Karpas-422 (cell line): ENCODE measurements around the gene RFPL3. TPM values are rescaled to one million over a fixed set of nuclear protein-coding genes. Genes with fewer than 3 reads are reported as not detected.

Source experiments
- DNase-seq: peaks from one replicate; pipeline ENCODE4 v3.0.0-alpha.2; 2015
- H2AFZ ChIP-seq: fragments of 200-600 bp; sonication (generic); 2 replicates; pipeline ENCODE4 v1.6.1; 2014; ENCODE audit warnings: antibody characterized with exemption, low read length, mixed read lengths
- H3K27ac ChIP-seq: fragments of 200-600 bp; sonication (generic); 2 replicates; pipeline ENCODE4 v1.5.1; 2014; ENCODE audit warnings: mild to moderate bottlenecking, low read length, moderate library complexity
- H3K27me3 ChIP-seq: fragments of 200-600 bp; sonication (generic); 2 replicates; pipeline ENCODE4 v1.6.1; 2014; ENCODE audit warnings: low read length, mixed read lengths
- H3K36me3 ChIP-seq: fragments of 200-600 bp; sonication (generic); 2 replicates; pipeline ENCODE4 v1.6.1; 2014; ENCODE audit warnings: low read length, mixed read lengths; ENCODE audit not compliant: insufficient read depth
- H3K4me1 ChIP-seq: fragments of 200-600 bp; sonication (generic); 2 replicates; pipeline ENCODE4 v1.6.1; 2014; ENCODE audit warnings: mild to moderate bottlenecking, low read length, mixed read lengths
- H3K4me2 ChIP-seq: fragments of 200-600 bp; sonication (generic); 2 replicates; pipeline ENCODE4 v1.6.1; 2014; ENCODE audit warnings: low read length, low read depth, mild to moderate bottlenecking; ENCODE audit not compliant: poor library complexity, severe bottlenecking
- H3K4me3 ChIP-seq: fragments of 200-600 bp; sonication (generic); 2 replicates; pipeline ENCODE4 v1.5.1; 2014; ENCODE audit warnings: mild to moderate bottlenecking, antibody characterized with exemption, low read length, mixed read lengths
- H3K79me2 ChIP-seq: fragments of 200-600 bp; sonication (generic); 2 replicates; pipeline ENCODE4 v1.6.1; 2014; ENCODE audit warnings: mild to moderate bottlenecking, low read length, mixed read lengths
- H3K9ac ChIP-seq: fragments of 200-600 bp; sonication (generic); 2 replicates; pipeline ENCODE4 v1.6.0; 2014; ENCODE audit warnings: low read length
- H3K9me2 ChIP-seq: fragments of 200-600 bp; sonication (generic), shearing (Covaris generic); replicated peaks from 2 replicates; pipeline ENCODE4 v1.6.0; 2014; ENCODE audit warnings: mild to moderate bottlenecking, low read length, moderate library complexity; ENCODE audit not compliant: insufficient read depth
- H3K9me3 ChIP-seq: fragments of 300-700, 200-600 bp; sonication (generic); 2 replicates; pipeline ENCODE4 v1.6.1; 2014; ENCODE audit warnings: low read length, mixed read lengths
- H4K20me1 ChIP-seq: fragments of 200-600 bp; sonication (generic); 2 replicates; pipeline ENCODE4 v1.6.1; 2014; ENCODE audit warnings: mild to moderate bottlenecking, antibody characterized with exemption, low read length, low read depth; ENCODE audit not compliant: insufficient read depth
- total RNA-seq: library from RNA; depleted of rRNA; stranded (reverse); fragments of >200 nt; shearing (Covaris generic); gene quantifications from 2 replicates; pipeline ENCODE4 v1.2.3, GENCODE V29; 2014; ENCODE audit warnings: low replicate concordance

Gene RFPL3
- total RNA-seq, 1 experiment from 2014 or later, result not detected

- Histone ChIP-seq H3K9ac (no peak overlapping the region), H3K9me2 (no peaks in the 10 kb centered on the region), H3K9me3 (no peaks in the 10 kb centered on the region), H3K27ac (no peak overlapping the region), H3K4me1 (no peaks in the 10 kb centered on the region), H3K79me2 (no peaks in the 10 kb centered on the region), H3K36me3 (no peaks in the 10 kb centered on the region), H3K27me3 (no peaks in the 10 kb centered on the region), H2AFZ (no peak overlapping the region), H4K20me1 (no peaks in the 10 kb centered on the region), H3K4me2 (no peak overlapping the region), H3K4me3 (no peak overlapping the region)
- no peak for DNase-seq
Measured at GRCh38 chr22:32317524-32317923, 40.1 kb upstream of the RFPL3 start.

GRCh38 chr22:32318361-32318760 lies 39.3 kb upstream of the RFPL3 start:
- Histone ChIP-seq H3K27me3 (no peaks in the 10 kb centered on the region), H3K9me3 (no peaks in the 10 kb centered on the region), H3K79me2 (no peaks in the 10 kb centered on the region), H3K4me2 (no peak overlapping the region), H2AFZ (no peak overlapping the region), H3K9me2 (no peaks in the 10 kb centered on the region), H3K4me1 (no peaks in the 10 kb centered on the region), H3K9ac (no peak overlapping the region), H4K20me1 (no peaks in the 10 kb centered on the region), H3K27ac (no peak overlapping the region), H3K36me3 (no peaks in the 10 kb centered on the region), H3K4me3 (no peak overlapping the region)
- no peak for DNase-seq

GRCh38 chr22:32319861-32320406 lies 37.7 kb upstream of the RFPL3 start:
- no peaks in the 10 kb centered on the region for H3K4me1 ChIP-seq
- H3K27ac ChIP-seq, result no peak overlapping the region
- no peaks in the 10 kb centered on the region for H4K20me1 ChIP-seq
- H3K4me3 ChIP-seq, result no peak overlapping the region
- H3K79me2 ChIP-seq, result no peaks in the 10 kb centered on the region
- H3K27me3 ChIP-seq, result no peaks in the 10 kb centered on the region
- no peak for DNase-seq
- no peak overlapping the region for H2AFZ ChIP-seq
- no peaks in the 10 kb centered on the region for H3K9me3 ChIP-seq
- no peak overlapping the region for H3K4me2 ChIP-seq
- no peaks in the 10 kb centered on the region for H3K36me3 ChIP-seq
- H3K9ac ChIP-seq, result no peak overlapping the region
- no peaks in the 10 kb centered on the region for H3K9me2 ChIP-seq

- H3K27me3 ChIP-seq, result no peaks in the 10 kb centered on the region
- no peak overlapping the region for H2AFZ ChIP-seq
- H3K36me3 ChIP-seq, result no peaks in the 10 kb centered on the region
- H3K4me3 ChIP-seq, result no peak overlapping the region
- H3K9ac ChIP-seq, result no peak overlapping the region
- H3K9me2 ChIP-seq, result no peaks in the 10 kb centered on the region
- DNase-seq, result no peak
- H4K20me1 ChIP-seq, result no peaks in the 10 kb centered on the region
- no peaks in the 10 kb centered on the region for H3K4me1 ChIP-seq
- H3K9me3 ChIP-seq, result no peaks in the 10 kb centered on the region
- no peaks in the 10 kb centered on the region for H3K79me2 ChIP-seq
- no peak overlapping the region for H3K27ac ChIP-seq
- no peak overlapping the region for H3K4me2 ChIP-seq
Measured at GRCh38 chr22:32322986-32323385, 34.7 kb upstream of the RFPL3 start.

- Histone ChIP-seq H3K27ac (no peak overlapping the region), H3K9me3 (no peaks in the 10 kb centered on the region), H3K27me3 (no peaks in the 10 kb centered on the region), H3K9me2 (no peaks in the 10 kb centered on the region), H3K4me1 (no peaks in the 10 kb centered on the region), H3K36me3 (no peaks in the 10 kb centered on the region), H3K4me2 (no peak overlapping the region), H4K20me1 (no peaks in the 10 kb centered on the region), H2AFZ (no peak overlapping the region), H3K4me3 (no peak overlapping the region), H3K79me2 (no peaks in the 10 kb centered on the region), H3K9ac (no peak overlapping the region)
- DNase-seq, result no peak
Measured at GRCh38 chr22:32323513-32324164, 34.0 kb upstream of the RFPL3 start.

GRCh38 chr22:32324505-32325415 lies 32.9 kb upstream of the RFPL3 start:
- Histone ChIP-seq H4K20me1 (no peaks in the 10 kb centered on the region), H3K9me3 (no peaks in the 10 kb centered on the region), H3K79me2 (no peaks in the 10 kb centered on the region), H3K9me2 (no peaks in the 10 kb centered on the region), H3K27me3 (no peaks in the 10 kb centered on the region), H3K9ac (no peak overlapping the region), H3K4me2 (no peak overlapping the region), H3K4me1 (no peaks in the 10 kb centered on the region), H2AFZ (no peak overlapping the region), H3K36me3 (no peaks in the 10 kb centered on the region), H3K4me3 (no peak overlapping the region), H3K27ac (no peak overlapping the region)
- no peak for DNase-seq

GRCh38 chr22:32325416-32325801 lies 32.3 kb upstream of the RFPL3 start:
- Histone ChIP-seq H3K79me2 (no peaks in the 10 kb centered on the region), H3K27ac (no peak overlapping the region), H3K27me3 (no peaks in the 10 kb centered on the region), H3K9me2 (no peaks in the 10 kb centered on the region), H3K9ac (no peak overlapping the region), H3K4me1 (no peaks in the 10 kb centered on the region), H4K20me1 (no peaks in the 10 kb centered on the region), H3K4me2 (no peak overlapping the region), H3K4me3 (no peak overlapping the region), H3K9me3 (no peaks in the 10 kb centered on the region), H2AFZ (no peak overlapping the region), H3K36me3 (no peaks in the 10 kb centered on the region)
- DNase-seq, result no peak

GRCh38 chr22:32325811-32326237 lies 31.8 kb upstream of the RFPL3 start:
- Histone ChIP-seq H3K4me3 (no peak overlapping the region), H3K9ac (no peak overlapping the region), H3K4me2 (no peak overlapping the region), H2AFZ (no peak overlapping the region), H3K9me3 (no peaks in the 10 kb centered on the region), H3K79me2 (no peaks in the 10 kb centered on the region), H3K27me3 (no peaks in the 10 kb centered on the region), H3K36me3 (no peaks in the 10 kb centered on the region), H3K4me1 (no peaks in the 10 kb centered on the region), H3K9me2 (no peaks in the 10 kb centered on the region), H4K20me1 (no peaks in the 10 kb centered on the region), H3K27ac (no peak overlapping the region)
- no peak for DNase-seq
